DOHH2 (cell line): ENCODE results near the gene P3H1.

Experiments used
- EZH2phosphoT487 ChIP-seq: fragments of 200-600 bp; sonication (generic); IDR thresholded peaks from 2 replicates; pipeline ENCODE4 v1.6.1; 2017; ENCODE audit warnings: borderline replicate concordance, mild to moderate bottlenecking, antibody characterized with exemption, low read length, moderate library complexity, mixed read lengths
- TF ChIP-seq, protein P1 (sequence below): fragments of 200-600 bp; sonication (generic); IDR thresholded peaks from one replicate; pipeline ENCODE4 v1.5.1; 2014; ENCODE audit warnings: antibody characterized with exemption, mild to moderate bottlenecking, low read depth, low read length; ENCODE audit not compliant: poor library complexity, severe bottlenecking

DNA sequence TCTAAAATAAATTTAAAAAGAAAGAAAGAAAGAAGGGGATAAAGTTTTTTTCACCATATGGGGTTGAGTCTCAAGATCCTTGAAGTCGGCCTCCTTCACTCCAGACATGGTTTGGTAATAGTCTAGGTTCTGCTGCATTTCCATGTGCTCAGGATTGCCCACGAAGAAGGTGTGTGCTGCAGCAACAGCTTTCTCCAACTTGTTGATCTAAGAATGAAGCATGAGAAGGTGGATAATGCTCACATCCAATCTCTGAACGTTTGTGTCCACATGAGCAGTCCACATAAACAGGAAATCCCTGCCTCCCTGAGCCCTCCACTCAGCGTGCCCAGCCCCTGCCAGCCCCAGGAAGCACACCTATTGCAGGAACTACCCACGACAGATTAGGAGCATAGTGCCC lies 4.6 kb downstream of the P3H1 start:
- TF ChIP-seq, protein P1, sequence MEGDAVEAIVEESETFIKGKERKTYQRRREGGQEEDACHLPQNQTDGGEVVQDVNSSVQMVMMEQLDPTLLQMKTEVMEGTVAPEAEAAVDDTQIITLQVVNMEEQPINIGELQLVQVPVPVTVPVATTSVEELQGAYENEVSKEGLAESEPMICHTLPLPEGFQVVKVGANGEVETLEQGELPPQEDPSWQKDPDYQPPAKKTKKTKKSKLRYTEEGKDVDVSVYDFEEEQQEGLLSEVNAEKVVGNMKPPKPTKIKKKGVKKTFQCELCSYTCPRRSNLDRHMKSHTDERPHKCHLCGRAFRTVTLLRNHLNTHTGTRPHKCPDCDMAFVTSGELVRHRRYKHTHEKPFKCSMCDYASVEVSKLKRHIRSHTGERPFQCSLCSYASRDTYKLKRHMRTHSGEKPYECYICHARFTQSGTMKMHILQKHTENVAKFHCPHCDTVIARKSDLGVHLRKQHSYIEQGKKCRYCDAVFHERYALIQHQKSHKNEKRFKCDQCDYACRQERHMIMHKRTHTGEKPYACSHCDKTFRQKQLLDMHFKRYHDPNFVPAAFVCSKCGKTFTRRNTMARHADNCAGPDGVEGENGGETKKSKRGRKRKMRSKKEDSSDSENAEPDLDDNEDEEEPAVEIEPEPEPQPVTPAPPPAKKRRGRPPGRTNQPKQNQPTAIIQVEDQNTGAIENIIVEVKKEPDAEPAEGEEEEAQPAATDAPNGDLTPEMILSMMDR: no peak
- TF ChIP-seq EZH2phosphoT487: no peak
